HTERT RPE-1 (cell line): ENCODE measurements around the gene MAPK6.

ENCODE experiments used
- in situ Hi-C: fragments of 300-500 bp; cut with MboI; formaldehyde crosslinking; loops from 4 replicates; pipeline ENCODE4 v1.14.3; 2020; ENCODE audit warnings: low sequenced_read_pairs

The MAPK6 gene

DNA sequence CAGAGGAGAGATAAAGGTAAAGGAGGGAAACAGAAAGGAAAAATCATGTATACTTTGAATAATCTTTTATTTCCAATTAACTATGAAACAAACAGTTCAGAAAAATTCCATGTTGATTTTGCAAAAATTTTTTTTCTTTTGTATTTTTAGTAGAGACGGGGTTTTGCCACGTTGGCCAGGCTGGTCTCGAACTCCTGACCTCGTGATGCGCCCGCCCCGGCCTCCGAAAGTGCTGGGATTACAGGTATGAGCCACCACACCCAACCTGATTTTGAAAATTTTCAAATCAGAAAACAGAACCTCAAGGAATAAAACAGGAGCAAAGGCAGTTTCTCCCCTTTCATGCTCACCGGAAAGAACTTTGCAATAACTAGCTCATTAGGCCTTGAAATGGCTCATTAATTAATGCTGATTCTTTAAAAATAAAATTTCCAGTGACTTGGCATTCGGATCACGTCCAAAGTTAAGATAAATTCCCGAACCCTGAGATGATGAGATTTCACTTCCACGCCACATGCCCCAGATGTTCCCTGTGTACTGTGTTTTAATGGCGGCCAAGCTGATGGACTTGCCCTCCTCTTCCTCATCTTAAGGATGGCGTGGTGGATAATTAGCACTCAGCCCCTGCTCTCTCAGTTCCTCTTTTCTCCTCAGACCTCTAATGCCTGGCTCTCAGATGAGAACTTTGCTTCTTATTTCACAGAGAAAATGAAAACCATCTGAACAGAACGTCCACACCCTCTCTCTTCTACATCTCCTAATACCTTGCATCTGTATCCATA lies 82.7 kb downstream of the MAPK6 start:
- in situ Hi-C loops: no loop called here

DNA sequence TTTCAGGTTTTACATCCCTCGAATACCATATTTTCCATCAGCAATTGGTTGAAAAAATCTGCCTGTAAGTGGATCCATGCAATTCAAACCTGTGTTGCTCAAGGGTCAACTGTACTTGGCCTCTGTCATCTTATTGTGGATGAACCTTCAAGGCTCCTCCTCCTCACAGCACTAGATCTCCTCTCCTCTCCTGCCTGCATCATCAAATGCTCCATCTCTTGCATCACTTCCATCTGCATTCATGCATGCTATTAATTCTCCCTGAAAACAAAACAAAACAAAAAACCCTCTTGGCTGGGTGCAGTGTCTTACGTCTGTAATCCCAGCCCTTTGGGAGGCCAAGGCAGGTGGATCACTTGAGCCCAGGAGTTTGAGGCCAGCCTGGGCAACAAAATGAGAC lies 83.4 kb downstream of the MAPK6 start:
- in situ Hi-C loops: no loop called here

DNA sequence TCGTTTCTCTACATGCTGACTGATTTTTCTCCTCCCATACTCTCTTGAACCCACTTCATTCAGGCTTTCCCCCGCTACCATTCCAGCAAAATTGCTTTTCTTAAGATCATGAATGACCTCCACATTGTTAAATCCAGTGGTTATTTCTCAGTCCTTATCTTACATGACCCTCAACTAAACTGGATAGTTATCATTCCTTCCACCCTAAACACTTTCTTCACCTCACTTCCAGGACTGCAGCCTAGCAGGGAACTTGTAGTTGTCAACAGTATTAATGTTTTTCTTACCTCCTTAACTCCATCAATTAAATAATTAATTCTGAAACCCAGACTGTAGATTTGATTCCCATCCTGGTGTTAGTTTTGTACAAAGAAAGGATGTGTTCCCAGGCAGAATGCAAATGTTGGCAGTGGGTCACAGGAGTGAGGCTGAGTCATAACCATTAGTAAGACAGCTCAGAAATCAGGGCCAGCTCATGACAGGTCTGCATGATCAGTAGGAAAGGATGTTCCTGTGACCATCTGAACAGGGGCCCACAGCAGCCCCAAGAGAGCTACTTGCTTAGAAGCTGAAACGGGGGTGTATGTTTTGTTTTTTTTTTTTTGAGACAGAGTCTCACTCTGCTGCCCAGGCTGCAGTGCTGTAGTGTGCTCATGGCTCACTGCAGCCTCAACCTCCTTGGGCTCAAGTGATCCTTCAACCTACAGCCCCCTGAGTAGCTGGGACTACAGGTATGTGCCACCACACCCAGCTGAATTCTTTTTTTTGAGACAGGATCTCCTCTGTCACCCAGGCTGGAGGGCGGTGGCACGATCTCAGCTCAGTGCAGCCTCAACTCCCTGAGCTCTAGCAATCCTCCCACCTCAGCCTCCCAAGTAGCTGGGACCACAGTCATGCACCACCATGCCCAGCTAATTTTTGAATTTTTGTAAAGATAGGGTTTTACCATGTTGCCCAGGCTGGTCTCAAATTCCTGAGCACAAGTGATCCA lies 84.5 kb downstream of the MAPK6 start:
- in situ Hi-C loops: no loop called here

DNA sequence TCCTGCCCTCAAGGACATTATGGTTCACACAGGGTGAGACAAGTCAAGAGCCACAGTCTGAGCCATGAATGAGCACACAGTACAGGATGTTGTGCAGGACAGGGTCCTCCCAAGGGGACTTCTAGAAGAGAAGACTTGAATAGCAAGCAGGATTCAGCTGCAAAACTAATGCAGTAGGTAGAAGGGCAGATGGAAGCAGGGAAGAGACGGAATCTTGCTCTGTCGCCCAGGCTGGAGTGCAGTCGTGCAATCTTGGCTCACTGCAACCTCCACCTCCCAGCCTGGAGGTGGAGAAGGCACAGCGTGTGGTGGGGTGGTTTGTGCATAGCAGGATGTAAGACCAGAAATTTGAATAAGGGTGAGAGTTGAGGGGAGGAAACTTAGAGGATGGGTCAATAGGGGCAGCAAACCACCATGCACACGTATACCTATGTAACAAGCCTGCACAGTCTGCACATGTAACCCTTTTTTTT lies 85.5 kb downstream of the MAPK6 start:
- in situ Hi-C loops: no loop called here

DNA sequence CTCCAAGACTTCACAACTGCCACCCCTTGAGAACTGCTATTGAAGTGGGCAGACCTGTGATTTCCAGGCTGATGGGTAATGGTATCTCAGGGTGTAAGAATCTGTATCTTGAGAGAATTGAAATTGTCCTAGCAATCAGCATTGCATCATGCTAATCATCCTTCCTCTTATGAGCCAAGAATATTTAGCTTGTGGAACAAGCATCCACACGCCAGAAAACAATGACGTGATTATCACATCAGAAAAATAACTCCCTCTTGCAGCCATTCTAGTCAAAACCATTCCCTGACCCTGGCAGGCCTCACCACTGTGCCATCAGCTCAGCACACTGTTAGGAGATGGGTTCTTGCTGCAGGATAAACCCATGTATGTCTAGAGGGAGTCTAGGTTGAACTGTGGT lies 86.8 kb downstream of the MAPK6 start:
- in situ Hi-C loops: no loop called here

DNA sequence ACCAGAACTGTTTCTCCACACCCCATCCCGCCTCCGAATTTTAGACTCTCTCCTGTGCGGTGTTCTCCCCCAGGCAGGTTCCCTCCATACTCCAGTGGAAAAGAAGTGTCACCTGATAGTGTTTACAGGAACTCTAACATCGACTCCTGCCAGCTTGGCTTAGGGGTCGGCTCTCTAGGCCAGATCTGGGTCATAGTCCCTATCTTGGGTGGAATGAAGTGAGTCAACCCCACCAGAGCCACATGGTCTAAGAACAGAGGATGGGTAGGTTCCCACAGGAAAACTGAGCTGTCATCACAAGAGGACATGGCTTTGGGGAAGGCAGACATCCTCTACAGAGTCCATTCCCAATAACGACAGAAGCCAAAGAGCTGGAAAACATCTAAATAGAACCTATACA lies 87.6 kb downstream of the MAPK6 start:
- in situ Hi-C loops: no loop called here

DNA sequence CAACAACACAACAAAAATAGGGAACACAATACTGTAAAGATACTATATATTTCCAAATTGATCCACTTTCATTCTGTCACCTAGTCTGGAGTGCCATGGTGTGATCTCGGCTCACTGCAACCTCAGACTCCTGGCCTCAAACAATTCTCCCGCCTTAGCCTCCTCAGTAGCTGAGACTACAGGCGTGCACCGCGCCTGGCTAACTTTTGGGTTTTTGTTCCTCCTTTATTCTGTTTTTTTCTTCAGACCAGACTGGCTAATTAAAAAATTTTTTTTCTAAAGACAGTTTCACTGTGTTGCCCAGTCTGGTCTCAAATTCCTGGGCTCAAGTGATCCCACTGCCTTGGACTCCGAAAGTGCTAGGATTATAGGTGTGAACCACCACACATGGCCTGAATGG lies 88.2 kb downstream of the MAPK6 start:
- in situ Hi-C loops: no loop called here

DNA sequence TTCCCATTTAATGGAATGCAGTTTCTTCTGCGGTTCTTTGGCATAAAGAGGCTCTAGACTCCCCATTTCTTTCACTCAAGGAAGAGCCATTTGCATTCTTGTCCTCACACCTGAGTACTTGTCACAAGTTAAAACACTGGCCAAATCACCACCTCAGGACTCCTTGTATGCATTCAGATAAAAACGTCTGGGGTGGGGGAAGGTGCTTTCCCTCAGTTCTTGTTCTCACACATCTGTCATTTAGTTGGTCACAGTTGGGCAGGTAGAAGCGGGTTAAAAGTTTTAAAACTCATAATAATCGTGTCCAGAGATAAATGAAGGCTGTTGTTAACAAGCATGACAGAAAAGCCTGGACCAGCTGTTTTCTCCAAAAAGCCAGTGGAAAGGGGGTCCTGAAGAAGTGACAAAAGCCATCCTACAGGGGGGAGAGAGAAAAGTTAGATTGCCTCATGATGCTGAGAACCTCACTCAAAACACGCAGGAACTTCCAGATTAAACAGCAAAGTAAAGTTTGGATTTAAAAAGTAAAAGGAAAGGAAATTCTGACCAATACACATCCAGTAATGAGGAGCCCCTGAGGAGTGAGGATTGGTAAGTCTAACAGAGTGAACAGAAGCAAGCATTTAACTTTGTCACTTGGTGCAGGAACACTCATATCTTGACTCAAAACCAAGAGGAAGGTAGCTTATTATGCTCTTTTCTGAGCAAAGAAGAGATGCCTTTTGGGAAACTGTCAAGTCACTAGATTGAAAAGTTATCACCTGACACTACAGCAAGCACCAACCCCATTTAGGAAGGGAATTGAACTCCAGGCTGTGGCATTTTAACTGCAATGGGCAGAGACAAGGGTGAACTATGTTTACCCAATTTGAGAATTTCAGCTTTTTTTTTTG lies 90.8 kb downstream of the MAPK6 start:
- in situ Hi-C loops: no loop called here

DNA sequence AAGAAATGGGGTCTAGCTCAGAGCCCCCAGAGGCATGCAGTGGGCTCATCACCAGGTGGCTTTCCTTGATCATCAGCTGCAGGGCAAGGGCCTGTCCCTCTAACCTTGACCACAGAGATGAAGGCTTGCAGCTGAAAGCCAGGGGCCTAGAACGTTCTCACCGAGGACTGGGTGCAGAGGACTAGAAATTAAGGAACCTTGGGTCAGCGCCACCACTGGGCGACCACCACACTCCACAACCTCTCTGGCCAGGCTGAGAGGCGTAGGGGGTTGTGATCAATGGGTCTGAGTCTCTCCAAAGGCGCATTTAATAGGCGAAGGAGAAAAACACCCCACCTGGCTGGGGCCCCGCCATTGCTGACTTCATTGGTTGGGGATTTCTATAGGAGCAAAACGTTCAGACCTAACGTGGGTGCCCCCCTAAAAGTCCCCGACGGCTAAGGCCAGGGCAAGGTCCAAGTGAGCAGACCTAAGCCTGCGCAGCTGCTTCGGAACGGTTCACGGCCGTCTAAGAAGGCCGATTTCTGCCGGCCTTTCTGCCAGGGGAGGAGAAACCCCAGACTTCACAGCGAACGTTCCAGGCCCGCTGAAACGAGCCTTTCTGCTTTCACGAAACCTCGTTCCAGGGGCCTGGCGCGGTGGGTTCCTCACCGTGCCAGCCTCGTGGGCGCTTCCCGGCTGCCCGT lies 92.6 kb downstream of the MAPK6 start:
- in situ Hi-C loops: no loop called here

DNA sequence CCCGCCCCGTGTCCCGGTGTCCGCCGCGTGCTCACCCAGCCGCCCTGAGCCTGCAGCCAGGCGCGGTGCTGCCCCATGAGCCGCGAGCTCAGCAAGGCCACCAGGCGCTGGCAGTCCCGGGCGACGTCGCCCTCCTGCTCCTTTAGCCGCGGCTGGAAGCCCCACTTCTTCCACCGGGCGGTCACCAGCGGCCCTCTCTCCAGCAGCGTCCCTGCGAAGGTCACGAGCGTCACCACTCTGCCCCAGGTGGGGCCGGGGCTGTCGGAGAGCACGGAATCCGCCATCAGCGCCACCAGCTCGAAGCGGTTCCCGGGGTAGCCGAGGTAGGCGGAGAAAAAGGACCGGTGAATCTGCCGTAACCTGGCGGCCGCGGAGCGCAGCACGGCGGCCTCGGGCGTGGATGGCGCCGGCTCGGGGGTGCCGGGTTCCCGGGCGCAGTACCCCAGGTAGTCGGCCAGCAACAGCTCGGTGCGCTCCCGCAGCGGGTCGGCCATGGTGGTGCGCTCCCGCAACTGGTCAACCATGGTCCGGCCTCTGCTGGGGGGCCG lies 93.3 kb downstream of the MAPK6 start:
- in situ Hi-C loops: no loop called here

DNA sequence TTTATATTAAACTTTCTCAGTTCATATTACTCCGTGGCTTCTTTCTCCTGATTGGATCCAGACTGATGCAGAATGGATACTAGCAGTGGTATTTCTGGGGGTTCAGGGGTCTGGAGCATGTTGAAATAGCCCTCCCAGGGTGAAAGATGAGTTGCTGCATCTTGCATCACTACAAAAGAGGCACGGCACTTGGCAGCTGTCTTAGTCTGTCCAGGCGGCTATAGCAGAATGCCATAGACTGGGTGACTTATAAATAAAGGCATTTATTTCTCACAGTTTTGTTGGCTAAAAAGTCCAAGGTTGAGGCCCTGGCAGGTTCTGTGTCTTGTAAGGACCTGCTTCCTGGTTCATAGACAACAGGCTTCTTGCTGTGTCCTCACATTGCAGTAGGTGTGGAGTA lies 94.2 kb downstream of the MAPK6 start:
- in situ Hi-C loops: no loop called here

DNA sequence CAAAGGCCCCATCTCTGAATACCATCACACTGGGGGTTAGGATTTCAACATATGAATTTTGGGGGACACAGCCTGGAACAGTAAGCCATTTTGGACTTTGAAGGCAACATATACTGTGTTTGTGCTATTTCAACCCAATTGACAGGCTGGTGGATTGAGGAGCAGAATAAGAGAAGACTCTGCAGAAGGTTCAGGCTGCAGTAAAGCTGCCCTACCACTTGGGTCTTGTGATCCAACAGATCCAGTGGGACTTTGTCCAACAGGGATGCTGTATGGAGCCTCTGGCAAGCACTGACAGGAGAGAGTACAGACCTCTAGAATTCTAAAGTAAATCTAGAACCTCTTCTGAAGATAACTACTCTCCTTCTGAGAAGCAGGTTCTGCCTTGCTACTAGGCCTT lies 94.7 kb downstream of the MAPK6 start:
- in situ Hi-C loops: no loop called here

DNA sequence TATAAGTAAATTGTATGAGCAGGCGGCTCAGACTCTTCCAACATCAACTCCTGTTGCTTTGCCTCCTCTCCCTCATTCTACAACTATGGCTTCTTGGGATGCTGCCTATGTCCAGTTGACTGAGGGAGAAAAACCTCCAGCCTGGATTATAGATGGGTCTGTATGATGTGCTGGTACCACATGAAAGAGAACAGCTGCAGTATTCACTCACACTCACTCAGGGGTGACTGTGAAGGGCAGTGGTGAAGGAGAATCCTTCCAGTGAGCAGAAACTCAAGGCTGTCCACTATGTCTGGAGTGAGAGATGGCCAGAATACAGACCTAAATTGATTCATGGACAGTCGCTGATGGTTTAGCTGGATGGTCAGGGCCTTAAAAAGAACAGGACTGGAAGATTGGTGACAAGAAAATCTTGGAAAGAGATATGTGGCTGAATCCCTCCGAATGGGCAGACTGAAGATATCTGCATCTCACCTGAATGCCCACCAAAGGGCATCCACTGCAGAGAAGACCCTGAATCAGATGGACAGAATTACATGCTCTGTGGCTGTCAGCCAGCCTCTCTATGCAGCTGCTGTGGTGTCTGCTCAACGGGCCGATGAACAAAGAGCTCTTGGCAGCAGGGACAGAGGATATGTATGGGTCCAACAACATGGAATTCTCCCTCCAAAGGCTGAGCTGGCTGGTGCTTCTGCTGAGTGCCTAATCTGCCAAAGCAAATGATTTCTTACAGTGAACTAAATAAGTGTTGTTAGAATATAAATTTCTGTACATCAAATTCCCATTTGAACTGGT lies 95.4 kb downstream of the MAPK6 start:
- in situ Hi-C loops: no loop called here

DNA sequence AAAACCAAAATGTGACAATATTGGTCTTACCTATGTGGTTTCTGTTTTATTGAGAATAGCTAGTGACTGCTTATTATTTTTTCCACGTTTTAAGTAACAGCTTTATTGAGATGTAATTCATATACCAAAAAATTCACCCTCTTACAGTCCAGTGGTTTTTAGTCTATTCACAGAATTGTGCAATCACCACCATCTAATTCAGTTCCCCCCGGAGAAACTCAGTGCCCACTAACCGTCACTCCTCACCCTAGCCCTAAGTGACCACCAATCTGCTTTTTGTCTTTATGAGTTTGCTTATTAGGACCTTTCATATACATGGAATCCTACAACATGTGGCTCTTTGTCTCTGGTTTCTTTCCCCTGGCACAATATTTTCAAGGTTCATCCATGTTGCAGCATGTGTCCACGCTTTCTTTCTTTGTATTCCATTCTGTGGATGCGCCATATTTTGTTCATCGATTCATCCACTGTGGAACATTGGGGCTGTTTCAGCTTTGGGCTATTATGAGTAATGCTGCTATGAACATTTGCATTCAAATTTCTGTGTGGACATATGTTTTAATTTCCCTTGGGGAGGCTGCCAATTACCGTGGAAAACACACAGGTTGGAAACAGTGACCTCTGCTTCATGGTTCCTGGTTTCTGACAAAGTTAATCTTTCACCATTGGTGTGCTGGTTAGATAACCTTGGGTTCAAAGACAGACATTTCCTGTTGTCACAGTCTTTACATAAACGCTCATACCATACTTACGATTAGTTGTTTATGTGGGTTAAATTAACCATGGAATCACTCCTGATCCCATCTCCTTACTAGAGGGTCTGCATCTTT lies 96.8 kb downstream of the MAPK6 start:
- in situ Hi-C loops: no loop called here
